Ovary (tissue), 3 donors: ENCODE results near the gene C15orf39.

Experiments
- POLR2A ChIP-seq: fragments of 450-650 bp; IDR thresholded peaks from one replicate; pipeline ENCODE4 v1.6.1; 2017; ENCODE audit warnings: antibody characterized with exemption, mild to moderate bottlenecking, moderate library complexity
- TF ChIP-seq, protein P1 (sequence below), 3 donors: fragments of 450-650 bp in 2 of 3; fragments of 200-600 bp in 1 of 3; IDR thresholded peaks; one replicate each; pipeline versions ENCODE4 v1.5.1 to v1.8.0; 2016 to 2022; ENCODE audit warnings: antibody characterized with exemption in 3 of 3, mild to moderate bottlenecking in 1 of 3
- donor health status: DM: no; HTN: no; CAD: no.

DNA sequence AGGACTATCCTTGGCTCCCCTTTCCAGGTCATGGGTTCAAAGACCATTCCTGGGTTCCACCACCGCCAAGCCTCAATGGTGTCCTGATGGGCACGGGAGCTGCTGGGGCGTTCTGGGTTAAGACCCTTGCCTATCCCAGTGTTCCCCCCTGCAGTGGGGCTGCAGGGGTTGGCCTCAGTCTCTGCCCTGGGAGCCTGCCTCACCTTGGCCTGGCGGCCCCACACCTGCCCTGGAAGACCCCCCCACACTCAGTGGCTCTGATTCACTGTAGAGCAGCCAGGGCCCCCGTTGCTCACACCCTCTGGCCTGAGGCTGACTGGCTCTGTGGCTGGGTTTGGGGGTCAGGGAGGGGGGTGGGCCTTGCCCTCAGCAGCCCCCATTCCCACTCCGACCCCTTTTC, 22.0 kb downstream of the C15orf39 start:
- TF ChIP-seq, protein P1, sequence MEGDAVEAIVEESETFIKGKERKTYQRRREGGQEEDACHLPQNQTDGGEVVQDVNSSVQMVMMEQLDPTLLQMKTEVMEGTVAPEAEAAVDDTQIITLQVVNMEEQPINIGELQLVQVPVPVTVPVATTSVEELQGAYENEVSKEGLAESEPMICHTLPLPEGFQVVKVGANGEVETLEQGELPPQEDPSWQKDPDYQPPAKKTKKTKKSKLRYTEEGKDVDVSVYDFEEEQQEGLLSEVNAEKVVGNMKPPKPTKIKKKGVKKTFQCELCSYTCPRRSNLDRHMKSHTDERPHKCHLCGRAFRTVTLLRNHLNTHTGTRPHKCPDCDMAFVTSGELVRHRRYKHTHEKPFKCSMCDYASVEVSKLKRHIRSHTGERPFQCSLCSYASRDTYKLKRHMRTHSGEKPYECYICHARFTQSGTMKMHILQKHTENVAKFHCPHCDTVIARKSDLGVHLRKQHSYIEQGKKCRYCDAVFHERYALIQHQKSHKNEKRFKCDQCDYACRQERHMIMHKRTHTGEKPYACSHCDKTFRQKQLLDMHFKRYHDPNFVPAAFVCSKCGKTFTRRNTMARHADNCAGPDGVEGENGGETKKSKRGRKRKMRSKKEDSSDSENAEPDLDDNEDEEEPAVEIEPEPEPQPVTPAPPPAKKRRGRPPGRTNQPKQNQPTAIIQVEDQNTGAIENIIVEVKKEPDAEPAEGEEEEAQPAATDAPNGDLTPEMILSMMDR (IDR thresholded peaks at IDR 0.05) = no peak
- TF ChIP-seq POLR2A = no peak
